Glutamatergic neuron (in vitro differentiated cells): ENCODE data around the gene RPS26. TPM values are rescaled to one million over a fixed set of nuclear protein-coding genes. Genes with fewer than 3 reads are reported as not detected.
"Not testable (repeated sequence)": the region's sequence is repeated elsewhere in the genome, so short reads cannot be mapped to it uniquely, and the experiment has no call there.

Source experiments
- DNase-seq: peaks from one replicate; pipeline ENCODE4 v3.0.0; 2022
- H3K27ac Mint-ChIP-seq: one replicate; pipeline ENCODE4 v1.8.0; 2020; ENCODE audit warnings: mild to moderate bottlenecking, mixed read lengths, inconsistent platforms; ENCODE audit not compliant: unreplicated experiment
- H3K27me3 Mint-ChIP-seq: one replicate; pipeline ENCODE4 v1.8.0; 2020; ENCODE audit warnings: mild to moderate bottlenecking, moderate library complexity, mixed read lengths, inconsistent platforms; ENCODE audit not compliant: unreplicated experiment
- H3K36me3 Mint-ChIP-seq: one replicate; pipeline ENCODE4 v1.8.0; 2020; ENCODE audit warnings: mild to moderate bottlenecking, mixed read lengths, inconsistent platforms; ENCODE audit not compliant: unreplicated experiment
- H3K4me1 Mint-ChIP-seq: one replicate; pipeline ENCODE4 v1.8.0; 2020; ENCODE audit warnings: mild to moderate bottlenecking, low read depth, mixed read lengths, inconsistent platforms; ENCODE audit not compliant: unreplicated experiment
- H3K4me3 Mint-ChIP-seq: one replicate; pipeline ENCODE4 v1.8.0; 2020; ENCODE audit warnings: mild to moderate bottlenecking, mixed read lengths, inconsistent platforms; ENCODE audit not compliant: unreplicated experiment
- H3K9me3 Mint-ChIP-seq: one replicate; pipeline ENCODE4 v1.8.0; 2020; ENCODE audit warnings: mild to moderate bottlenecking, moderate library complexity, mixed read lengths, inconsistent platforms; ENCODE audit not compliant: unreplicated experiment
- total RNA-seq: library from RNA; stranded (reverse); fragmentation: NEBNext Ultra II Directional; extraction: Animal tissue kit (Norgen Biotek cat#: 25700); gene quantifications from one replicate; pipeline ENCODE4 v1.2.1, GENCODE V29; 2021; ENCODE audit not compliant: unreplicated experiment
- TF ChIP-seq, protein P1 (sequence below): fragments of 200-600 bp; sonication (generic); IDR thresholded peaks from one replicate; pipeline ENCODE4 v1.5.0; 2021; ENCODE audit not compliant: partially characterized antibody, unreplicated experiment

RPS26 gene
- total RNA-seq, 1 donor from 2014 or later: 29.8 TPM

DNA sequence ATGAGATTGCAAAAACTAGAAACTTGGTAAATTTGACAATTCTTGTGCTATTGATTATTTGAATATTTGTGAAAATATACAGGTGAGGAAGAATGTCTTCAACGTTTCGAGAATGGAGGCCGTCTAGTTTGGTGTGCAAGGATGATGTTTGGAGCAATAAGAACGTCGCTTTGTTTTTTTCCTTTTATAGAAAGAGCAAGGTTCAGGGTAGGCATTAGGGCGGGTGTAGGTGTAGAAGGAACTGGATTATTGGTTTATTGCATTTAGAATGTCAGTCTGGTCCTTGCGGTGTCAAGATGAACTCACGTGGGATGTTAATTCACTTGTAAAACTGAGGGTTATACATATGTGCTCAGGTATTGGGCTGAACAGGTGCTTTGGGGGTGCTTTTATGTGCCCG, 1.1 kb downstream of the RPS26 start:
- Mint-ChIP-seq H3K27me3 (peaks cover 5% of the 10 kb centered on the region), H3K36me3 (no peaks in the 10 kb centered on the region), H3K9me3 (peaks cover 14% of the 10 kb centered on the region), H3K4me3 (peak overlapping the region; percentile 99), H3K27ac (peak overlapping the region; percentile 99), H3K4me1 (peaks cover 17% of the 10 kb centered on the region)
- no peak for DNase-seq
- TF ChIP-seq, protein P1, sequence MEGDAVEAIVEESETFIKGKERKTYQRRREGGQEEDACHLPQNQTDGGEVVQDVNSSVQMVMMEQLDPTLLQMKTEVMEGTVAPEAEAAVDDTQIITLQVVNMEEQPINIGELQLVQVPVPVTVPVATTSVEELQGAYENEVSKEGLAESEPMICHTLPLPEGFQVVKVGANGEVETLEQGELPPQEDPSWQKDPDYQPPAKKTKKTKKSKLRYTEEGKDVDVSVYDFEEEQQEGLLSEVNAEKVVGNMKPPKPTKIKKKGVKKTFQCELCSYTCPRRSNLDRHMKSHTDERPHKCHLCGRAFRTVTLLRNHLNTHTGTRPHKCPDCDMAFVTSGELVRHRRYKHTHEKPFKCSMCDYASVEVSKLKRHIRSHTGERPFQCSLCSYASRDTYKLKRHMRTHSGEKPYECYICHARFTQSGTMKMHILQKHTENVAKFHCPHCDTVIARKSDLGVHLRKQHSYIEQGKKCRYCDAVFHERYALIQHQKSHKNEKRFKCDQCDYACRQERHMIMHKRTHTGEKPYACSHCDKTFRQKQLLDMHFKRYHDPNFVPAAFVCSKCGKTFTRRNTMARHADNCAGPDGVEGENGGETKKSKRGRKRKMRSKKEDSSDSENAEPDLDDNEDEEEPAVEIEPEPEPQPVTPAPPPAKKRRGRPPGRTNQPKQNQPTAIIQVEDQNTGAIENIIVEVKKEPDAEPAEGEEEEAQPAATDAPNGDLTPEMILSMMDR: no peak

GRCh38 chr12:56046027-56046780, 4.5 kb downstream of the RPS26 start:
- peak overlapping the region; percentile 71 for H3K27ac Mint-ChIP-seq
- TF ChIP-seq, protein P1: no peak
- H3K27me3 Mint-ChIP-seq: peaks cover 6% of the 10 kb centered on the region
- no peak for DNase-seq
- H3K4me1 Mint-ChIP-seq: peaks cover 12% of the 10 kb centered on the region
- H3K4me3 Mint-ChIP-seq: no peak overlapping the region
- H3K9me3 Mint-ChIP-seq: peaks cover 14% of the 10 kb centered on the region
- no peaks in the 10 kb centered on the region for H3K36me3 Mint-ChIP-seq

GRCh38 chr12:56053407-56053893, 11.7 kb downstream of the RPS26 start:
- H3K36me3 Mint-ChIP-seq: peaks cover 3% of the 10 kb centered on the region
- H3K4me1 Mint-ChIP-seq: no peaks in the 10 kb centered on the region
- H3K4me3 Mint-ChIP-seq: no peak overlapping the region
- DNase-seq: no peak
- H3K9me3 Mint-ChIP-seq: no peaks in the 10 kb centered on the region
- H3K27ac Mint-ChIP-seq: no peak overlapping the region
- TF ChIP-seq, protein P1: no peak
- H3K27me3 Mint-ChIP-seq: peaks cover 1% of the 10 kb centered on the region

GRCh38 chr12:56059964-56060363, 18.2 kb downstream of the RPS26 start:
- not testable (repeated sequence) for DNase-seq, H3K27ac Mint-ChIP-seq, H3K4me1 Mint-ChIP-seq, H3K36me3 Mint-ChIP-seq, H3K4me3 Mint-ChIP-seq, H3K9me3 Mint-ChIP-seq, H3K27me3 Mint-ChIP-seq

DNA sequence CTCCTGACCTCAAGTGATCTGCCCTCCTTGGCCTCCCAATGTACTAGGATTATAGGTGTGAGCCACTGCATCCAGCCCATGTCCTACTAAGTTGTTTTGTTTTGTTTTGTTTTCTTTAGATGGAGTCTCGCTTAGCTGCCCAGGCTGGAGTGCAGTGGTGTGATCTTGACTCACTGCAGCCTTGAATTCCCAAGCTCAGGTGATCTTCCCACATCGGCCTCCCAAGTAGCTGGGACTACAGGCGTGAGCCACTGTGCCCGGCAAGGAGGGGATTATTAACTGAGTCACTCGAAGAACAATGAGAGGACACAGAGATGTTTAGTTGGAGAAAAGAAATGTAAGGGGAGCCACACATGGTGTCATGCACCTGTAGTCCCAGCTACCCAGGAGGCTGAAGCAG, 20.3 kb downstream of the RPS26 start:
- DNase-seq: no peak
- H3K27me3 Mint-ChIP-seq: peaks cover 3% of the 10 kb centered on the region
- H3K27ac Mint-ChIP-seq: no peak overlapping the region
- TF ChIP-seq, protein P1: no peak
- H3K4me1 Mint-ChIP-seq: no peaks in the 10 kb centered on the region
- H3K4me3 Mint-ChIP-seq: no peak overlapping the region
- no peaks in the 10 kb centered on the region for H3K9me3 Mint-ChIP-seq
- H3K36me3 Mint-ChIP-seq: peaks cover 4% of the 10 kb centered on the region
